WTC11 (cell line): ENCODE results near the gene RPL18. TPM values are rescaled to one million over a fixed set of nuclear protein-coding genes. Genes with fewer than 3 reads are reported as not detected.

Experiments
- ATAC-seq: fragments of 200-7000 bp; cut with Tn5 transposase; 2 replicates; pipeline ENCODE4 v1.10.0; 2021; ENCODE audit warnings: mild to moderate bottlenecking, moderate library complexity
- CTCF ChIA-PET: fragments of 300-600 bp; sonication (Branson Sonifier 250); formaldehyde crosslinking; loops from one replicate; lab custom pipeline; 2021; ENCODE audit warnings: antibody characterized with exemption; lab: Charles Lee
- POLR2A ChIA-PET: fragments of 350-600 bp; sonication (Branson Sonifier 250); formaldehyde crosslinking; loops from one replicate; lab custom pipeline; 2021; ENCODE audit warnings: antibody characterized with exemption; lab: Charles Lee
- DNase-seq: peaks from one replicate; pipeline ENCODE4 v3.0.0; 2021; ENCODE audit warnings: low spot score
- H3K27ac Mint-ChIP-seq: 2 replicates; pipeline ENCODE4 v1.8.0; 2021; ENCODE audit warnings: mixed read lengths
- H3K27me3 Mint-ChIP-seq: 2 replicates; pipeline ENCODE4 v1.8.0; 2021; ENCODE audit warnings: low read depth, mild to moderate bottlenecking, moderate library complexity, mixed read lengths
- H3K36me3 Mint-ChIP-seq: 2 replicates; pipeline ENCODE4 v1.8.0; 2021; ENCODE audit warnings: mixed read lengths
- H3K4me1 Mint-ChIP-seq: 2 replicates; pipeline ENCODE4 v1.8.0; 2022; ENCODE audit warnings: mixed read lengths
- H3K4me3 Mint-ChIP-seq: 2 replicates; pipeline ENCODE4 v1.8.0; 2021; ENCODE audit warnings: mild to moderate bottlenecking, moderate library complexity, mixed read lengths
- H3K9me3 Mint-ChIP-seq: 2 replicates; pipeline ENCODE4 v1.8.0; 2021; ENCODE audit warnings: mixed read lengths
- ATF6 ChIP-seq: sonication (generic); formaldehyde crosslinking; IDR thresholded peaks from 2 replicates; pipeline ENCODE4 v1.8.1; 2023; ENCODE audit warnings: mild to moderate bottlenecking, missing genetic modification reagents
- ELF4 ChIP-seq: sonication (generic); formaldehyde crosslinking; IDR thresholded peaks from 2 replicates; pipeline ENCODE4 v1.8.1; 2022; ENCODE audit warnings: low read depth, mild to moderate bottlenecking, moderate library complexity, missing genetic modification reagents
- GABPB1 ChIP-seq: sonication (generic); formaldehyde crosslinking; IDR thresholded peaks from 2 replicates; pipeline ENCODE4 v1.8.1; 2023; ENCODE audit warnings: mild to moderate bottlenecking, missing genetic modification reagents
- IRF2 ChIP-seq: sonication (generic); formaldehyde crosslinking; IDR thresholded peaks from 2 replicates; pipeline ENCODE4 v1.8.0; 2022; ENCODE audit warnings: low read depth, missing genetic modification reagents, borderline replicate concordance
- MAX ChIP-seq: sonication (generic); formaldehyde crosslinking; IDR thresholded peaks from 2 replicates; pipeline ENCODE4 v1.8.0; 2022; ENCODE audit warnings: mild to moderate bottlenecking, missing genetic modification reagents
- MXD4 ChIP-seq: fragments of 250-450 bp; sonication (Bioruptor Pico); IDR thresholded peaks from 2 replicates; pipeline ENCODE4 v1.8.0; 2021; ENCODE audit warnings: mild to moderate bottlenecking, moderate library complexity, borderline replicate concordance
- NFE2L1 ChIP-seq: sonication (generic); formaldehyde crosslinking; IDR thresholded peaks from 2 replicates; pipeline ENCODE4 v1.8.1; 2023; ENCODE audit warnings: missing genetic modification reagents
- NR3C1 ChIP-seq: sonication (generic); formaldehyde crosslinking; conservative IDR thresholded peaks from 2 replicates; pipeline ENCODE4 v1.8.1; 2023; ENCODE audit warnings: low read depth, mild to moderate bottlenecking, missing genetic modification reagents
- PRDM15 ChIP-seq: sonication (generic); formaldehyde crosslinking; IDR thresholded peaks from 2 replicates; pipeline ENCODE4 v1.8.0; 2022; ENCODE audit warnings: missing genetic modification reagents
- SMAD3 ChIP-seq: sonication (generic); formaldehyde crosslinking; IDR thresholded peaks from 2 replicates; pipeline ENCODE4 v1.8.0; 2022; ENCODE audit warnings: missing genetic modification reagents, mild to moderate bottlenecking, borderline replicate concordance
- SMAD4 ChIP-seq: sonication (generic); formaldehyde crosslinking; IDR thresholded peaks from 2 replicates; pipeline ENCODE4 v1.8.0; 2022; ENCODE audit warnings: mild to moderate bottlenecking, missing genetic modification reagents
- SOX15 ChIP-seq: fragments of 250-450 bp; sonication (Bioruptor Pico); IDR thresholded peaks from 2 replicates; pipeline ENCODE4 v1.9.0; 2021; ENCODE audit warnings: mild to moderate bottlenecking
- TP53 ChIP-seq: sonication (generic); formaldehyde crosslinking; IDR thresholded peaks from 2 replicates; pipeline ENCODE4 v1.8.1; 2023; ENCODE audit warnings: mild to moderate bottlenecking, missing genetic modification reagents
- USF1 ChIP-seq: sonication (generic); formaldehyde crosslinking; IDR thresholded peaks from 2 replicates; pipeline ENCODE4 v1.8.0; 2022; ENCODE audit warnings: mild to moderate bottlenecking, missing genetic modification reagents
- USF2 ChIP-seq: sonication (generic); formaldehyde crosslinking; IDR thresholded peaks from 2 replicates; pipeline ENCODE4 v1.8.1; 2023; ENCODE audit warnings: mild to moderate bottlenecking, missing genetic modification reagents, moderate library complexity
- ZBTB43 ChIP-seq: sonication (generic); formaldehyde crosslinking; IDR thresholded peaks from 2 replicates; pipeline ENCODE4 v1.8.1; 2023; ENCODE audit warnings: mild to moderate bottlenecking, missing genetic modification reagents
- ZNF219 ChIP-seq: sonication (generic); formaldehyde crosslinking; IDR thresholded peaks from 2 replicates; pipeline ENCODE4 v1.8.0; 2023; ENCODE audit warnings: missing genetic modification reagents, mild to moderate bottlenecking, borderline replicate concordance
- ZNF263 ChIP-seq: sonication (generic); formaldehyde crosslinking; IDR thresholded peaks from 2 replicates; pipeline ENCODE4 v1.8.1; 2022; ENCODE audit warnings: low read depth, mild to moderate bottlenecking, moderate library complexity, missing genetic modification reagents
- ZNF416 ChIP-seq: fragments of 250-450 bp; sonication (Bioruptor Pico); IDR thresholded peaks from 2 replicates; pipeline ENCODE4 v1.9.0; 2021; ENCODE audit warnings: mild to moderate bottlenecking, inconsistent platforms
- total RNA-seq: library from RNA; stranded (reverse); gene quantifications from 3 replicates; pipeline ENCODE4 v1.2.3, GENCODE V29; 2021

Gene RPL18
- total RNA-seq, 1 experiment from 2014 or later, result 1,712 TPM

- DNase-seq (no peak), ATAC-seq (no peak)
- POLR2A ChIA-PET, result no interaction called here
- no peak for TF ChIP-seq NFE2L1 (CRISPR knock-in tag)
- TF ChIP-seq SOX15 (CRISPR knock-in tag), result no peak
- TF ChIP-seq IRF2 (CRISPR knock-in tag), result no peak
- no peak for TF ChIP-seq PRDM15 (CRISPR knock-in tag)
- TF ChIP-seq MAX (CRISPR knock-in tag), result no peak
- TF ChIP-seq ZBTB43 (CRISPR knock-in tag), result no peak
- TF ChIP-seq ZNF219 (CRISPR knock-in tag), result no peak
- TF ChIP-seq ELF4 (CRISPR knock-in tag), result no peak
- TF ChIP-seq NR3C1 (CRISPR knock-in tag), result no peak
- CTCF ChIA-PET, result interaction anchor here (1.2 to 4.9 kb wide), 2 partner anchors 18 to 23 kb away, joined by 6 to 68 read pairs; no protein-coding TSS in a partner anchor
- no peak overlapping the region for H3K27ac Mint-ChIP-seq
- no peaks in the 10 kb centered on the region for H3K4me1 Mint-ChIP-seq
- H3K36me3 Mint-ChIP-seq, result no peaks in the 10 kb centered on the region
- H3K4me3 Mint-ChIP-seq, result no peak overlapping the region
- H3K9me3 Mint-ChIP-seq, result no peaks in the 10 kb centered on the region
- no peaks in the 10 kb centered on the region for H3K27me3 Mint-ChIP-seq
These were observed 11.6 kb downstream of the RPL18 start for GRCh38 chr19:48607359-48607755.

GRCh38 chr19:48606463-48607358 is 12.3 kb downstream of the RPL18 start, which contains the start of gene SPACA4:
Gene SPACA4 (plus strand): TSS chr19:48606742. CDS start chr19:48606979, 237 bp downstream.
- Mint-ChIP-seq H3K4me1 (no peaks in the 10 kb centered on the region), H3K4me3 (no peak within 1 kb of the TSS), H3K9me3 (no peaks in the 10 kb centered on the region), H3K27ac (no peak within 1 kb of the TSS), H3K27me3 (no peaks in the 10 kb centered on the region), H3K36me3 (no peaks in the 10 kb centered on the region)
- DNase-seq (no peak), ATAC-seq (no peak)
- CTCF ChIA-PET, result interaction anchor here (1.1 to 4.9 kb wide), 3 partner anchors 18 to 22 kb away, joined by 4 to 68 read pairs (median 6); no protein-coding TSS in a partner anchor
- POLR2A ChIA-PET, result no interaction called here
- TF ChIP-seq ELF4 (CRISPR knock-in tag) (no peak), GABPB1 (CRISPR knock-in tag) (no peak), NR3C1 (CRISPR knock-in tag) (no peak), SMAD4 (CRISPR knock-in tag) (no peak), ZBTB43 (CRISPR knock-in tag) (no peak), SMAD3 (CRISPR knock-in tag) (no peak), USF1 (no peak), MXD4 (no peak), ZNF416 (no peak), USF2 (CRISPR knock-in tag) (no peak), ZNF263 (CRISPR knock-in tag) (no peak), ATF6 (CRISPR knock-in tag) (no peak), TP53 (no peak)
